ENCODE results near the gene SP2. TPM values are rescaled to one million over a fixed set of nuclear protein-coding genes. Genes with fewer than 3 reads are reported as not detected.

Gene SP2
- polyA plus RNA-seq, 3 donors: 23.0 to 27.2 (median 23.4) TPM

DNA sequence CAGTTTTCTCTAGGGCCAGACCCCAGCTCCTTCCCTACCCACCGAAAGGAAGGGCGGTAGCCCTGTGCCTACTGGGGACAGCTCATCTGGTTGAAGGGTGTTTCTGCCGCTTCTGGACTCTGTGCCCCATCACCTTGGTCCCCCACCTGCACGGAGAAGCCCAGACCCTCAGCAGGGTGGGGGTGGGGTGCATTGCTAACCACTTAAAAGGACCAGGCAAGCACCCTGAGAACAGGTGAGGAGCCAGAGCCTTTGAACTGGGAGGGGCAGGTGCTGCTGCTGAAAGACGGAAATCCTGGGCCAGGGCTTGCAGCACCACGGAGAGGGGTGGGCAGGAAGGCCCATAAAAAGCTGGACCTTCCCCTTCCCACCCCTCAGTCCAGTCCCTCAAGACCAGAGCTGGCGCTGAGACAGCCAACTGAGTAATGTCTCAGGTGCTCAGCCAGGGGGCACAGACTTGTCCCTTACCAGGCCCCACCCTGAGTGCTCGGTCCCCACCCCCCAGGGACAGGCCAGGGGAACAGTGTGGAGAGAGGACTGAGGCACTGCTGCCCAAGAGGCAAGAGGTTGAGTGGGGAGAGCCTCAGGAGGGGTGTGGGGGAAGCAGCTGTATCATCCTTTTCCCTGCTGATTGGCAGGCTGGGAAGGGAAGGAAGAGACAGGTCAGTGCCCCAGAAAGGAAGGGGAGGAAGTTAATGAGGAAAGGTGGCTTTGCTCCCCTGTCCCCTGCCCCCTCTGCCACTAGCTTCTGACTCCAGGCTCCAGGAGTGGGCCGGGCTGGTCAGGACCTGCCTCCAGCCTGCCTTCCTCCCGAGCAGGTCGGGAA is 10.9 kb upstream of the SP2 start:
- no peak for DNase-seq

DNA sequence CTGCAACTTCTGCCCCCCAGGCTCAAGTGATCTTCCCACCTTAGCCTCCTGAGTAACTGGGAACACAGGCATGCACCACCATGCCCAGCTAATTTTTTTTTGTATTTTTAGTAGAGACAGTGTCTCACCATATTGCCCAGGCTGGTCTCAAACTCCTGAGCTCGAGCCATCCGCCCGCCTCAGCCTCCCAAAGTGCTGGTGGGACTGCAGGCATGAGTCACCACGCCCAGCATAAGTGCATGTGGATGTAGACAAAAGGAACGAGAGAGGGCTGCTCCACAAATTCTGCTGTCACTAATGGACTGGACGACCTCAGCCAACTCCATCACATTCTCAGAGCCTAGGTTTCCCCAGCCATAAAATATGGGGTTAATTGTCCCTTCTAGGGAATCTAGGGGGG is 7.7 kb upstream of the SP2 start:
- DNase-seq: no peak

DNA sequence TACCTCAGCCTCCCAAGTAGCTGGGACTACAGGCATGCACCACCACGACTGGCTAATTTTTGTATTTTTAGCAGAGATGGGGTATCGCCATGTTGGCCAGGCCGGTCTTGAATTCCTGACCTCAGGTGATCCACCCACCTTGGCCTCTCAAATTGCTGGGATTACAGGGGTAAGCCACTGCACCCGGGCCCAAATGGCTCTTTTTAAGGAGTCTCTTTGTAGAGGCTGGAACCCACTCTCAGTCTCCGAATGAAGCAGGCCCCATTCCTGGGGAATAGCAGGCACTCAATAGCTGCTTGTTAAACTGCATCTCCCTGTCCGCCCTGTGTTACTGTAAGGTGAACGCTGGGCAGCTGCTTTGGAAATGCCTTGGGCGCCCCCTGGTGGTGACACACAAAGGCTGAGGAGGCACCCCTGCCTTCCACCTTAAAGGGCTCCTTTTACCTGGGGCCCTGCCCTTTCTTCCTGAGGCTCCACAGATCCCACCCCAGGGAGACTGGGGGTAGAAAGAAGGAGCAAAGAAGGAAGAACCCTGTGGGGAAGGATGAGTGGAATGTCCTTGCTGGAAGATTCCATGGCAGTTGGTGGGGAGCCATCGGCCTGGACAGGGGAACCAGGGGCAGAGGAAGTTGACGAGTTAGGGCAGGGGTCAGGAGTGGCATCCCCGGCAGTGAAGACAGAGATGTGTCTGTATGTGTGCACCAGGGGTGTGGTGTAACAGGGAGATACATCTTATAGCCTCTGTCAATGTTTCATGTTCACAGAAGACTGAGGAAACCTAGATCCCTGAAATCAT is 6.1 kb upstream of the SP2 start:
- peak; percentile 80 for DNase-seq

- no peak for DNase-seq
These were observed 4.4 kb upstream of the SP2 start for GRCh38 chr17:47891545-47892088.

DNA sequence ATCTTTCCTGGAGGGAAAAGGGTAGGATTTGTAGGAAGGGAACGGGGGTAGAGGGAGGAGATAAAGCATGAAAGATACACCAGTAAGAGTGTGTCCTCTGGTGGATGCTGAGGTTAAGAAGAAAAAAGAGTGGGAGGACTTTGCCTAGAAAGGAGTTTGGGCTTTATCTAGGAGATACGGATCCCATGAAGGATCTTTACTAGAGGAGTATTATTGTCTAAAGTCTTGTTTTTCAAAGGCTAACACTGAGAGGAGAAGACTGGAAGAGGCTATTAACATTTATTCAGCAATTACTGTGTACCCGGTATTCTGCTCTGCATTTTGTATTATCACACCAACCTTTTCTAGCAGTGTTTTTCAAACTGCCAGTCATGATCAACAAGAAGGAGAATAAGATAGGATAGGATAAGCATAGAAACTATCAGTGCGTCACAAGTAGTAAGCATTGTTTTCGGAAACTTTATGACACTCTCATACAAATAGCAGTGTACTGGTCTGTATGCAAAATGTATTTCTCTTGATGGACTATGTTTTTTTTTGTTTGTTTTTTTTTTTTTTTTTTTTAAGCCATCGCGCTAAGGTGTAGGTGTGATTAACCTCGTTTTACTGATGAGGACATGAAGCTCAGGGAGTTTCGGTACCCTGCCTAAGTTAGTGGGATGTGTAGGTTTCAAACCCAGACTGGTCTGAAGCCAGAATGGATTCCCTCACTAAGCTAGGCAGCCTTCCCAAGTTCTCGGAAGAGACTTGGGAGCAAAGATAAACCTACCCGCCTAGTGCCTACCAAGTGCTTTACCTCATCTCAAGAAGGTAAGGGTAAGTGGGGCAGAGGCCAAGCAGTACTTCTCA is 1.3 kb upstream of the SP2 start:
- no peak for DNase-seq

DNA sequence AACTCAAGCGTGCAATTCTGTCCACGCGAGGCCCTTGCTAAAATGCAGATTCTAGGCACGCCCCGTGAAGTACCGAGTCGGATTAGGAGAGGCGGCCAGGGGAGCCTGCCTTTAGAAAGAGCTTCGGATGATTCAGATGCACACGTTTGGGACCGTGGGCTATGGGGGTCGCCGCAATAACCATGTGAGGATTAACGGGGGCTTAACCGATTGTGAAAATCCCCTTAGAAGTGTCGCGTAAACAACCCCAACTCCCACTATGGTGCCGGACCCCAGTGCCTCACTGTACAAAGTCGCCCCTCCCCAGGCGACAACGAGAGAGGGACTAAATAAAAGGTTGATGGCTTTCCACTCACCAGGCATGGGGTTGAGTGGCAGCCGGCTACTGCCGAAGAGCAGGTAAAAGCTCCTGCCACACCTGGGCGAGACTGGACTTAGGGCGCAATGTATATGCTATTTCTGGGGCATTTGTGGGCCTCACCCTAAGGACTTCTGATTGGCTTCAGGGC is 635 bp upstream of the SP2 start:
- DNase-seq: no peak

DNA sequence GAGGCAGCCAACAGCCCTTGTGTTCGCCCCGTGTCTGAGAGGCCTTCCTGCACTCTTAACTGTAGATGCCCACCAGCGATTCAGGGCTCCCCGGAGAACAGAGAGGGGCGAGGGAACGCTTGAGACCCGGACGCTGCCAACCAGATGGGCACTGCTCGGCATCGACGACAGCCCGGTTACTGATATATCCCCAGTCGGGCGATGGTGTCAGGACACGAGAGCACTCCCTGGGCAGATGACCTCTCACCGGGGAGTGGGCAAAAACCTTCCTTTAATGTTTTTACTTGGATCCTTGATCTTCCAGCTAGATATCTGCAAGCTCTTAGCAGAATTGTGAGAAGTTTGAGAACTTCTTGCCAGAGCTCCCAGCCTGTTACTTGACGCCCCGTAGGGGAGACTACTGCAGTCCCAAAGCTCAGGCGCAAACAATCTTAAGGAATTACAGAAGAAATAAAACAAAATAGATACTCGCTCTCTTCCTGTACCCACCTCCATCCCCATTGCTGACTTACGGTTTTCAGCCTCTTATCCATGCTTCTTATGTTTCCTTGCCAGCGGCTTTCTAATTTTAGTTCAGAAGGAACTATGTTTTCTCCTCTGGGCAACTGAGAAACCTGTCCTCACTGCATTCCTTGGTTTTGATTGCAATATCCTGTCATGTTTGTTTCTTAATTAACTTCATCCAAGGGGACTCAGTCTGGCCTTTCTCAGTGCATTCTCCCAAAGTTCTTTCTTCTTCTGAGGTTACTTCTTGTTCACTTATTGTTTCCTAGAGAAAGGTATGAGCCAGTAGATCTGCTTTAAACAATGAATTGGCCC is 845 bp downstream of the SP2 start:
- no peak for DNase-seq

GRCh38 chr17:47897561-47897960 is 1.5 kb downstream of the SP2 start:
- DNase-seq: no peak

DNA sequence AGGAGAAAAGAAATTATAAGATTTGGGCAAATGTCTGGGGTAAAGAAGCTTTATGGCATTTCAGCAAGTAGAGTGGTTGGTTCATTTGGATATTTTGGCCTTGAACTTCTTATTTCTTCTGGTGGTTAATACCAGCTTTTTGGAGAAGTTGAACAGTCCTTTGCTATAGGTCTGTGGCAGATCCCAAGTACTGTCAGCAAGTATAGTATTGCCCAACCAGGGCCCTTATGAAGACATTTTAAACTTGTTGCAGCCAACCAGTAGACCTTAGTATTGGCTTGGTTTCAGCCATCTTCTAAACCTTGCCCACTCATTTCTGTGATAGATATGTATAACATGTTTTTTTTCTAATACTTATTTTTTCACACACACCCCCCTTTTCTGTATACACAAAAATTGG is 2.2 kb downstream of the SP2 start:
- DNase-seq: no peak

GRCh38 chr17:47899643-47900042 is 3.6 kb downstream of the SP2 start:
- no peak for DNase-seq

DNA sequence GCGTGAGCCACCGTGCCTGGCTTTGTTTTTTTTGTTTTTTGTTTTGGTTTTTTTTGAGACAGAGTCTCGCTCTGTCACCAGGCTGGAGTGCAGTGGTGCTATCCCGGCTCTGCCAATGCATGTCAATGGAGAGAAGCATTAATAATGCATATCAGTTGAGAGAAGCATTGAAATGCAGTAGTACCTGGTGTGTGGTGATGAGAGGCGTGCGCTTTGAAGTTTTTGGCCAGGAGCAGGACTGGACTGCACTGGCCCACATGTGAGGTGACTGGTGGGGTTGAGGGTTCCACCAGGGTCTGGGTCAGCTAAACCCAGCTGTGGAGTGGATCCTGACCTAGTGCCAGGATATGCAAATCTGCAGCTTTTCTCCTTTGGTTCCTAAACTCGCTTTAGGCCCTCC is 5.4 kb downstream of the SP2 start:
- DNase-seq: no peak

DNA sequence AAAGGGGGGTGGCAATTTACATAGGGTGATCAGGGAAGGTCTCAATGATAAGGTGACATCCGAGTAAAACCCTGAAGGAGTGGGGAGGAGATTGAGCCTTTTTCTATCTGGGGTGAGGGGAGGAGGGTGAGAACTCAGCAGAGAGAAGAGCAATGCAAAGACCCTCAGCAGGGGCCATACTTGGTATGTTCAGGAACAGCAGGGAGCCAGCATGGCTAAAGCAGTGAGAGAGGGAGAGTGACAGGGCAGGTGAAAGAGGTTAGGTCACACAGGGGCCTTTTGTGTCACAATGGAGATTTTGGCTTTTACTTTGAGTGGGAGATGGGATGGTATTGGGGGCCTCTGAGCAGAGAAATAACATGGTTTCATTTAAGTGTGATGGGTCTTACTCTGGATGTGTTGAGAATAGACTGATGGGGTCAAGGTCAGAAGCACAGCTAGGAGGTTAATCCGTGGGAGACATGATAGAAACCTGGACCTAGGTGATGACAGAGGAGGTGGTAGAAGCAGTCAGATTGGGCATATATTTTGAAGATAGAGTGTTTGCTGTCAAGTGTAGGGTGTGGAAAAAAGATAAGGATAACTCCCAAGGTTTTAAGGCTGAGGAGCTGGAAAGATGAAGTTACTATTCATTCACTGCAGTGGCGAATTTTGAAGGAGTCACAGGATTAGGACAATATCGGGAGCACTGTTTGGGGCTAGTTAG is 6.2 kb downstream of the SP2 start:
- DNase-seq: no peak

GRCh38 chr17:47905221-47905733 is 9.2 kb downstream of the SP2 start:
- DNase-seq: no peak

DNA sequence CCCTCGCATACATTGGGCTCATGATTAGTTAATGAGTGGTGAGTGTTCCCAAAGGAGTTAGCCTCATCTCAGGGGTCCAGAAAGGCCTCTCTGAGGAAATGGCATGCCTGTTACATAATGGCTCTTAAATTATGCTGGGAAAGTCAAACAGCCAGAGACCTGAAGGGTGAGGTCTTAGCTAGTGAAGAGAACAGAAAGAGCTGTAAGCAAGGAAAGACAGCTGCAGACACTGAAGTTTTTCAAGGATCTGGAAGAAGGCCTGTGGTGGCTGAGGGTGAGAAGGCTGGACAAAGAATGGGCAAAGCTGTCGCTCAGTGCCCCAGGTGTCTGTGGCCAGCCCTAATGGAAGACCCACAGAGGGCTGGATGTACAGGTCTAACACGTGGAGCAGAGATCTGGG is 10.4 kb downstream of the SP2 start:
- no peak for DNase-seq

- DNase-seq: no peak
These were observed 12.0 kb downstream of the SP2 start for GRCh38 chr17:47907932-47908562.

DNA sequence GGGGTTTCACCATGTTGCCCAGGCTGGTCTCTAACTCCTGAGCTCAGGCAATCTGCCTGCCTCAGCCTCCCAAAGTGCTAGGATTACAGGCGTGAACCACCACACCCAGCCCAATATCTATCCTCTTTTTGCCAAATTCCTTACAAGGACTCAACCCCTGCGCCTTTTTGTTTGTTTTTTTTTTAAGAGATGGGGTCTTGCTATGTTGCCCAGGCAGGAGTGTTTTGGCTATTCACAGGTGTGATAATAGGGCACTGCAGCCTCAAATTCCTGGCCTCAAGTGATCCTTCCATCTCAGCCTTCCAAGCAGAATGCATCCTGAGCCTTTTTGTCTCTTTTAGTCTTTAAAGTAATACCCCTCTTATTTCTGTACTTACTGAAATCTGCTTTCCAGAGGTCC is 17.0 kb downstream of the SP2 start:
- no peak for DNase-seq

GRCh38 chr17:47914306-47914948 is 18.4 kb downstream of the SP2 start:
- DNase-seq: no peak

- no peak for DNase-seq
These were observed 19.9 kb downstream of the SP2 start for GRCh38 chr17:47915776-47916398.

All from renal pelvis (tissue), 4 donors.